ENCODE results near the gene BAZ2B. TPM values are rescaled to one million over a fixed set of nuclear protein-coding genes. Genes with fewer than 3 reads are reported as not detected.

BAZ2B gene
- total and polyA plus RNA-seq, 8 donors, result 60.0 to 142 (median 101) TPM

GRCh38 chr2:159446817-159447216 is 169.5 kb downstream of the BAZ2B start:
- ATAC-seq, result no peak
- H3K36me3 ChIP-seq, result peaks cover 0 to 49% of the 10 kb centered on the region in 2 donors

GRCh38 chr2:159446201-159446600 is 170.1 kb downstream of the BAZ2B start:
- DNase-seq, result no peak
- no peak for ATAC-seq
- Histone ChIP-seq H3K36me3 (peaks cover 0 to 49% of the 10 kb centered on the region in 2 donors), H3K4me3 (no peak overlapping the region), H3K4me1 (no peaks in the 10 kb centered on the region), H3K27me3 (no peaks in the 10 kb centered on the region), H3K9me3 (no peaks in the 10 kb centered on the region), H3K27ac (no peak overlapping the region)
- TF ChIP-seq, protein P1, sequence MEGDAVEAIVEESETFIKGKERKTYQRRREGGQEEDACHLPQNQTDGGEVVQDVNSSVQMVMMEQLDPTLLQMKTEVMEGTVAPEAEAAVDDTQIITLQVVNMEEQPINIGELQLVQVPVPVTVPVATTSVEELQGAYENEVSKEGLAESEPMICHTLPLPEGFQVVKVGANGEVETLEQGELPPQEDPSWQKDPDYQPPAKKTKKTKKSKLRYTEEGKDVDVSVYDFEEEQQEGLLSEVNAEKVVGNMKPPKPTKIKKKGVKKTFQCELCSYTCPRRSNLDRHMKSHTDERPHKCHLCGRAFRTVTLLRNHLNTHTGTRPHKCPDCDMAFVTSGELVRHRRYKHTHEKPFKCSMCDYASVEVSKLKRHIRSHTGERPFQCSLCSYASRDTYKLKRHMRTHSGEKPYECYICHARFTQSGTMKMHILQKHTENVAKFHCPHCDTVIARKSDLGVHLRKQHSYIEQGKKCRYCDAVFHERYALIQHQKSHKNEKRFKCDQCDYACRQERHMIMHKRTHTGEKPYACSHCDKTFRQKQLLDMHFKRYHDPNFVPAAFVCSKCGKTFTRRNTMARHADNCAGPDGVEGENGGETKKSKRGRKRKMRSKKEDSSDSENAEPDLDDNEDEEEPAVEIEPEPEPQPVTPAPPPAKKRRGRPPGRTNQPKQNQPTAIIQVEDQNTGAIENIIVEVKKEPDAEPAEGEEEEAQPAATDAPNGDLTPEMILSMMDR (IDR thresholded peaks at IDR 0.05), result no peak
- intact Hi-C loops (cut with DNase I), result no loop called here

More at GRCh38 chr2:159446817-159447216, 169.5 kb downstream of the BAZ2B start:
- intact Hi-C loops (cut with DNase I), result no loop called here
- no peak for DNase-seq
- Histone ChIP-seq H3K27ac (no peak overlapping the region), H3K4me1 (no peaks in the 10 kb centered on the region), H3K27me3 (no peaks in the 10 kb centered on the region), H3K9me3 (no peaks in the 10 kb centered on the region), H3K4me3 (no peak overlapping the region)
- TF ChIP-seq, protein P1 (IDR thresholded peaks at IDR 0.05), result no peak

DNA sequence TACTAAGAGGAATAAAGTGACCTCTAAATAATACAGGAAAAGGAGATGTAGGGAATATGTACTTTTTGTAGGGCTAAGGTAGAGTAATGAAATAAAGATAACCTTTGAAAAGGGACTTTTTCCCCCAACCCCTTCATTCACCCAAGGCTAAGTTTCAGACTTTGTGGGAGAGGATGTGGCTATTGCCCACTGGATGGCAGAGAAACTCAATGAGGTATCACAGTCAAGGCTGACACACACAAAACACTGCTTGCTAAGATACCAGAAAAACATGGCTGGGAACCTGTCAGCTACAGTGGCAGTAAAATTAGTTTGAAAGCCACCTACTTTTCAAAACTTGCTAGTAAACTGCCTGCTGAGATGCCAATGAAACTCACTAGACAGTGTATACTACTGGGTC is 171.0 kb downstream of the BAZ2B start:
- no peak for ATAC-seq
- H3K36me3 ChIP-seq, result peaks cover 0 to 51% of the 10 kb centered on the region in 2 donors
- no peaks in the 10 kb centered on the region for H3K27me3 ChIP-seq
- no peak overlapping the region for H3K4me3 ChIP-seq
- no peaks in the 10 kb centered on the region for H3K9me3 ChIP-seq
- TF ChIP-seq, protein P1 (IDR thresholded peaks at IDR 0.05), result no peak
- no peak overlapping the region for H3K27ac ChIP-seq
- no peaks in the 10 kb centered on the region for H3K4me1 ChIP-seq
- DNase-seq, result no peak
- intact Hi-C loops (cut with DNase I), result no loop called here

DNA sequence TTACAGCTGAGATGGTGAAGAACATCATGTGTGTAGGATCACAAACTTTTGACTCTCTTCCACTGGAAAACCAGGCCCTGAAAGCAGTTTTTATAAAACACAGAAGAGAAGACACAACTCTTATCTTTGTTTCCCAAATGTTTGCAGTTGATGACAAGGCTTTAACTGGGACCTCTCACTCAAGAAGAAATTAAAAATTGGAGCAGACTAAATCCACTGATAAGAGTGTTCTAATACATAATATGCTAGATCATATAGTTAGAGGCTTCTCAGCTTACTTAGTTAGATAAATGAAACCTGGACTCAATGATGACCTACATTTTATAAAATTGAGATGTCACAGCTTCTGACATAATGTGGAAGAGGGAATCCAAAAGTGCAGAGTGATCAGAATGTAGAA is 171.6 kb downstream of the BAZ2B start:
- H3K36me3 ChIP-seq, result peaks cover 0 to 54% of the 10 kb centered on the region in 2 donors
- intact Hi-C loops (cut with DNase I), result no loop called here
- DNase-seq, result no peak

GRCh38 chr2:159442159-159442852 is 174.0 kb downstream of the BAZ2B start:
- no peaks in the 10 kb centered on the region for H3K27me3 ChIP-seq
- ATAC-seq (peak; percentile 39), DNase-seq (no peak)
- intact Hi-C loops (cut with DNase I), result no loop called here
- H3K4me1 ChIP-seq, result no peaks in the 10 kb centered on the region
- no peak overlapping the region for H3K27ac ChIP-seq
- H3K4me3 ChIP-seq, result no peak overlapping the region
- H3K9me3 ChIP-seq, result no peaks in the 10 kb centered on the region
- TF ChIP-seq, protein P1 (IDR thresholded peaks at IDR 0.05), result no peak
- peaks cover 0 to 63% of the 10 kb centered on the region in 2 donors for H3K36me3 ChIP-seq

More for the DNA sequence above, 171.6 kb downstream of the BAZ2B start:
- Histone ChIP-seq H3K9me3 (no peaks in the 10 kb centered on the region), H3K27ac (no peak overlapping the region), H3K4me3 (no peak overlapping the region), H3K4me1 (no peaks in the 10 kb centered on the region), H3K27me3 (no peaks in the 10 kb centered on the region)
- no peak for ATAC-seq
- TF ChIP-seq, protein P1 (IDR thresholded peaks at IDR 0.05), result no peak

All from left lung (tissue), 10 donors.